ENCODE data around the gene OSBPL5.

Gene OSBPL5

GRCh38 chr11:3092603-3093141 is 72.4 kb downstream of the OSBPL5 start:
- no peak overlapping the region for H3K4me3 ChIP-seq (ENCODE audit: low read depth, low read length)
- DNase-seq (ENCODE audit: low read depth) = no peak
- TF ChIP-seq, protein P1, sequence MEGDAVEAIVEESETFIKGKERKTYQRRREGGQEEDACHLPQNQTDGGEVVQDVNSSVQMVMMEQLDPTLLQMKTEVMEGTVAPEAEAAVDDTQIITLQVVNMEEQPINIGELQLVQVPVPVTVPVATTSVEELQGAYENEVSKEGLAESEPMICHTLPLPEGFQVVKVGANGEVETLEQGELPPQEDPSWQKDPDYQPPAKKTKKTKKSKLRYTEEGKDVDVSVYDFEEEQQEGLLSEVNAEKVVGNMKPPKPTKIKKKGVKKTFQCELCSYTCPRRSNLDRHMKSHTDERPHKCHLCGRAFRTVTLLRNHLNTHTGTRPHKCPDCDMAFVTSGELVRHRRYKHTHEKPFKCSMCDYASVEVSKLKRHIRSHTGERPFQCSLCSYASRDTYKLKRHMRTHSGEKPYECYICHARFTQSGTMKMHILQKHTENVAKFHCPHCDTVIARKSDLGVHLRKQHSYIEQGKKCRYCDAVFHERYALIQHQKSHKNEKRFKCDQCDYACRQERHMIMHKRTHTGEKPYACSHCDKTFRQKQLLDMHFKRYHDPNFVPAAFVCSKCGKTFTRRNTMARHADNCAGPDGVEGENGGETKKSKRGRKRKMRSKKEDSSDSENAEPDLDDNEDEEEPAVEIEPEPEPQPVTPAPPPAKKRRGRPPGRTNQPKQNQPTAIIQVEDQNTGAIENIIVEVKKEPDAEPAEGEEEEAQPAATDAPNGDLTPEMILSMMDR (IDR thresholded peaks at IDR 0.05; ENCODE audit: insufficient read depth, low read depth, low read length, missing control alignments) = no peak

- peak; percentile 78 for DNase-seq (ENCODE audit: low read depth)
- TF ChIP-seq, protein P1 (IDR thresholded peaks at IDR 0.05; ENCODE audit: insufficient read depth, low read depth, low read length, missing control alignments) = peak; percentile 99
- no peak overlapping the region for H3K4me3 ChIP-seq (ENCODE audit: low read depth, low read length)
Observed at GRCh38 chr11:3091846-3092602, 73.1 kb downstream of the OSBPL5 start.

DNA sequence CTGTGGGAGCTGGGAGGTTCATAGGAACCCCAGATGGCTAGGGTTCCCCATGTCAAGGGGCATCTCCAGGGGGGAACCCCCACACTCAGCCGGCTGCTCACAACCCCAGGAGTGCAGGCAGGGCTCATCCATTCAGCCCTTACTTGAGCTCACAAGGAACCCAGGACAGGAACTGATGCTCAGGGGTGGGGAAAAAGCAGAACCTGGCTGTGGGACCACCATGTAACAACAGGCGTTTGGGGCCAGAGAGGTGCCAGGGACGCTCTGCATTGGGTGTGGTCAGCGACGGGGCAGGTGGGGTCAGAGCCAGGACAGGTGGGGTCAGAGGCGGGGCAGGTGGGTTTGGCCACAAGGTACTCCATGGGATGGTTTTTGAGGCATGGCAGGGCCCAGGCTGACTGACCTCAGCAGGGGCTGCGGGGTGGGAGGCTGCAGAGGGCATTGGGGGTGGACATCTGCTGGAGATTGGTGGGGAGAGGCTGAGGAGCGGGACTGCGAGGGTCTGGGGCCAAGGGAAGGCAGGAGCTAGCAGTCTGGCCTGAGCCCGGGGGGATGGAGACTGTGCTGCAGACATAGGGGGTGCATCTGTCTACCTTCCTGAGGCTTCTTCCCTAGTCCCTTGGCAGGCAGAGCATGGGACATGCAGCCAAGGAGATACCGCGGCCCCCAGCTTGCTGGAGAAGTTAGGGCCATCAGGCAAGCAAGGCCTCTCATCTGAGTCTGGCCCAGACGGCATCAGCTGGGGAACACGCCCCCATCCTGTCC is 73.8 kb downstream of the OSBPL5 start:
- H3K4me3 ChIP-seq (ENCODE audit: low read depth, low read length) = no peak overlapping the region
- TF ChIP-seq, protein P1 (IDR thresholded peaks at IDR 0.05; ENCODE audit: insufficient read depth, low read depth, low read length, missing control alignments) = no peak
- no peak for DNase-seq (ENCODE audit: low read depth)

DNA sequence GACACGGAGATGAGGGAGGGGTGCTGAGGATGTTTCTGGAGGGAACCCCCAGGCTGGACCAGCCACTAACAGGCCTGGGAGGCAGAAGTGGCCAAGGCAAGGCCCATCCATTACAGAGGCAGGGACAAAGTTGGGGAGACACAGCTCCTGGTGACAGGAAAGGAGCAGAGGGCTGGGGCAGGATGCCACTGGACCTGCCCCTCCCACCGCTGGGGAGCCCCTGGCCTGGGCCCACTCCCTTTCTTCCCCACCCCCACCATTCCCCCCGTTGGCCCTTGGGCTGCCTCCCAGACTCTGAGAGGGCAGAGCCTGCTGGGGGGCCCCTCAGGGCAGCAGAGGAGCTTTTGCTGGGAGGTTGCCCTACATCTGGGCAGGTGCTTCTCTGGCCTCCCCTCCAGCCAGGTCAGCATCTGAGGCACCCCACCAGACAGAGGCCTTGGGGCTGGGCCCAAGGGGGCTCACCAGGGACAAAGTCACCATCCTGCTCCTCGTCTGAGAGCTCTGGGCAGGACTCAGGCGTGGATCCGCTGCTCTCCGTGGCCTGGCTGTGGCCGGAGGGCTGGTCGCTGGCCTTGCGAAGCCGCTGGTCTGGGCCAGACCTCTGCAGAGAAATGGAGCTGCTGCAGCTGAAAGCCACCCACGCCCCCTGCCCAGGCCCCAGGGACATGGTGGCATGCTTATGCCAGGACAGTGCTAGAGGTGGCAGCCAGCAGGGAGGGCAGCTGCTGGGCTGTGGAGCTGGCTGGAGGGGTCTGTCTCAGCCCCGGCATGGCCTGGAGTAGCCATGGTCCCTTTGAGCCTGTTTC is 74.8 kb downstream of the OSBPL5 start:
- no peak for DNase-seq (ENCODE audit: low read depth)
- H3K4me3 ChIP-seq (ENCODE audit: low read depth, low read length) = no peak overlapping the region
- TF ChIP-seq, protein P1 (IDR thresholded peaks at IDR 0.05; ENCODE audit: insufficient read depth, low read depth, low read length, missing control alignments) = no peak

DNA sequence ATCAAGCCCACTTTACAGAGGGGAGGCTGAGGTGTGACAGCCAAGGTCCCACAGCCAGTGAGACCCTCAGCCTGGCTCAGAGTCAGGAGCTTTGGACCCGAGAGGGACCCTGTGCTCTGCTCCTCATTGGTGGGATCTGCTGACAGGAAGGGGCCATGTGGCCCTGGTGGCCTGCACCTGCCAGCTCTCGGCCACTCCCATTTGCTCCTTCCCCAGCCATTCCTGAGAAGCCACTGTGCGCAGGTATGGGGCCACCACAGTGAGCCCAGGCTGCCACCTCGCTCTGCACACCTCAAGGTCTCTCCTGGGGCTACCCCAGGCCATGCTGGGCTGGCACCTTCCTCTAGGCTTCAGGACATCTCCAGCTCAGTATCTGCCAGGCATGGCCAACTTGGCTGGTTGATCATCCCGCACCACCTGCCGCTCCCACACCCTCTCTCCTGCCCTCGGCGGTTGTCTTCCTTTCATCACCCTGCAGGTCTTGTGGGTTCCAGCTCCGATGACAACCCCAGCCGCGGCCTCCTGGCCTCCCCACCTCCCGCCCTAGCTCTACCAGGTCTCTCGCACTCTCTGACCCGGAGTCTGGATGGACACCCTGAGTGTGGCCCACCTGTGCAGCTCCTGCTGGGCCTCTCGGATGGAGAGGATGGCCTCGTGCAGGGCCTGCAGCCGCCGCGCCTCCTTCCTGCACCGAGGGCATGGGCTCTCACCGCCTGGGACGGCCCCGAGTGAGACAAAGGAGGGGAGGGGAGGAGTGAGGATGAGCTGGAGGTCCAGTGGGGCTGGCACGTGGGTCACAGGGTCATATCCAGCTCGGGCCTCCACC is 75.7 kb downstream of the OSBPL5 start:
- no peak overlapping the region for H3K4me3 ChIP-seq (ENCODE audit: low read depth, low read length)
- TF ChIP-seq, protein P1 (IDR thresholded peaks at IDR 0.05; ENCODE audit: insufficient read depth, low read depth, low read length, missing control alignments) = no peak
- no peak for DNase-seq (ENCODE audit: low read depth)

DNA sequence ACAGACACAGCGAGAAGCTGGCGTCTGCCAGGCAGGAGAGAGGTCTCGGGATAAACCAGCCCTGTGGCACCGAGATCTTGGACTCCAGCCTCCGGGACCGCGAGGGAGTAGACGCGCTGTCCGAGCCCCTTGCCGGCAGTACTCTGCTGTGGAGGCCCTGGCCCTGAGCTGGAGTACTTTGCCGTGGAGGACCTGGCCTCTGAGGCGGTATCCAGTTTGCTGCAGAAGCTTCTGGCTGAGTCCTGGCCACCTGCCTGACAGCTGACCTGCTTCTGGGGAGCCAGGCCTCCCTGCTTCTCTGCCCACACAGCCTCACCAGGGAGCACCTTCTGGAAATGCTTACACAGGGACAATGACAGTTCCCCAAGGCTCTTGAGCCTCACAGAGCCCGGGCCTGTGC is 76.3 kb downstream of the OSBPL5 start:
- DNase-seq (ENCODE audit: low read depth) = no peak
- H3K4me3 ChIP-seq (ENCODE audit: low read depth, low read length) = no peak overlapping the region
- TF ChIP-seq, protein P1 (IDR thresholded peaks at IDR 0.05; ENCODE audit: insufficient read depth, low read depth, low read length, missing control alignments) = no peak
